ENCODE results near the gene SARNP.

DNA sequence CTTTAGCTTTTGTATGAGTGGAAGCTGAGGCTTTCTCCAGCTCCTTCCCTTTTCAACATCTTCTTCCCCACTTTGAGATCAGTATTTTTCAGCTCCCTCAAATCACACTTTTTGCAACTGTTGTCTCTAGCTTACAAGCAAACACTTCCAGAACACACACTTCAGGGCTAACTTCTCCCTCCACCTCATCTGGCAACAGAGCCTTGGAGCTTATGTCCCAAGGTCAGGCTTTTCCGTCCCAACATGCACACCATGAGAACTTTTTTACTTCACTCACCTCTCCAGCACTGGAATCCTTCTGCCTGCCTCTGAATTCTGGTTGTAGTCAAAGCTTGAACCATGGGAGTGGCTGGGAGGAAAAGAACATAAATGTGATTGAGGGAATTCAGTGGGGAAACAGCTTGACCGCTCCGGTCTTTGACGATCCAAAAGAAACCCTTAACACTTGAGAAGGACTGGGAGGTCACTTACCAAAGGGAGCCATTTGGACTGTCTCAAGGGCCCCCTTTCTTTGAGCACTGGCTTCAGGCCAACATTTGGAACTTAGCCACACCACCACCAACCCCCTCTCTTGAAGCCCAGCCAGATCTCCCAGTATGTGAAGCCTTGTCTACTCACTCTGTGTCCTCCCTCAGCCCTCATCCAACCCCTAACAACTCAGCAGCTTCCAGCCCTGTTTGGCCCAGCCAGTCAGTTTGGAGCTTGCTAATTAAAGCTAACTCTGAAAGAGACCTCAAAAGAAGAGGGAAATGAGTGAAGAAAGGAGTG, 105.6 kb downstream of the SARNP start:
- TF ChIP-seq CTCF (conservative IDR thresholded peaks at IDR 0.05 in 1 of 2, IDR thresholded peaks at IDR 0.05 in 1 of 2; ENCODE audit: low read depth in 1 of 2, low read length in 2 of 2) (no peak), EZH2 (IDR thresholded peaks at IDR 0.05; ENCODE audit: low read length, missing control alignments) (no peak)
